ENCODE results near the gene ARID3B.
"Not testable (repeated sequence)": the region's sequence is repeated elsewhere in the genome, so short reads cannot be mapped to it uniquely, and the experiment has no call there.

The ARID3B gene

GRCh38 chr15:74597146-74597705 lies 56.2 kb downstream of the ARID3B start:
- H3K9me3 Mint-ChIP-seq; H3K4me3 Mint-ChIP-seq; H3K27me3 Mint-ChIP-seq (ENCODE audit: low read depth); H3K27ac Mint-ChIP-seq: not testable (repeated sequence)
- Mint-ChIP-seq H3K4me1 (ENCODE audit: low read depth) (peaks cover 20% of the 10 kb centered on the region), H3K36me3 (ENCODE audit: low read depth) (peaks cover 29% of the 10 kb centered on the region)

GRCh38 chr15:74598126-74598842 lies 57.3 kb downstream of the ARID3B start:
- Mint-ChIP-seq H3K27me3 (ENCODE audit: low read depth) (no peaks in the 10 kb centered on the region), H3K27ac (peak overlapping the region; percentile 99), H3K4me3 (peak overlapping the region; percentile 100), H3K4me1 (ENCODE audit: low read depth) (peaks cover 20% of the 10 kb centered on the region), H3K36me3 (ENCODE audit: low read depth) (peaks cover 22% of the 10 kb centered on the region), H3K9me3 (no peaks in the 10 kb centered on the region)

- H3K4me3 Mint-ChIP-seq, result peak overlapping the region; percentile 100
- peaks cover 20% of the 10 kb centered on the region for H3K4me1 Mint-ChIP-seq (ENCODE audit: low read depth)
- H3K36me3 Mint-ChIP-seq (ENCODE audit: low read depth), result peaks cover 18% of the 10 kb centered on the region
- H3K27ac Mint-ChIP-seq, result peak overlapping the region; percentile 99
- H3K9me3 Mint-ChIP-seq, result no peaks in the 10 kb centered on the region
- H3K27me3 Mint-ChIP-seq (ENCODE audit: low read depth), result no peaks in the 10 kb centered on the region
Observed at GRCh38 chr15:74599156-74599555, 58.1 kb downstream of the ARID3B start.

GRCh38 chr15:74603026-74603788 lies 62.2 kb downstream of the ARID3B start:
- Mint-ChIP-seq H3K27ac (no peak overlapping the region), H3K27me3 (ENCODE audit: low read depth) (no peaks in the 10 kb centered on the region), H3K4me1 (ENCODE audit: low read depth) (peaks cover 13% of the 10 kb centered on the region), H3K4me3 (no peak overlapping the region), H3K36me3 (ENCODE audit: low read depth) (peaks cover 5% of the 10 kb centered on the region), H3K9me3 (no peaks in the 10 kb centered on the region)

GRCh38 chr15:74603789-74604705 lies 63.0 kb downstream of the ARID3B start:
- H3K9me3 Mint-ChIP-seq, result no peaks in the 10 kb centered on the region
- H3K27me3 Mint-ChIP-seq (ENCODE audit: low read depth), result no peaks in the 10 kb centered on the region
- no peak overlapping the region for H3K27ac Mint-ChIP-seq
- H3K4me3 Mint-ChIP-seq, result no peak overlapping the region
- H3K36me3 Mint-ChIP-seq (ENCODE audit: low read depth), result no peaks in the 10 kb centered on the region
- peaks cover 6% of the 10 kb centered on the region for H3K4me1 Mint-ChIP-seq (ENCODE audit: low read depth)

GRCh38 chr15:74604983-74605794 lies 64.2 kb downstream of the ARID3B start:
- H3K4me3 Mint-ChIP-seq, result no peak overlapping the region
- H3K27ac Mint-ChIP-seq, result no peak overlapping the region
- peaks cover 2% of the 10 kb centered on the region for H3K4me1 Mint-ChIP-seq (ENCODE audit: low read depth)
- no peaks in the 10 kb centered on the region for H3K9me3 Mint-ChIP-seq
- no peaks in the 10 kb centered on the region for H3K27me3 Mint-ChIP-seq (ENCODE audit: low read depth)
- no peaks in the 10 kb centered on the region for H3K36me3 Mint-ChIP-seq (ENCODE audit: low read depth)

GRCh38 chr15:74605795-74606150 lies 64.8 kb downstream of the ARID3B start:
- Mint-ChIP-seq H3K27ac (no peak overlapping the region), H3K4me1 (ENCODE audit: low read depth) (peaks cover 2% of the 10 kb centered on the region), H3K4me3 (no peak overlapping the region), H3K9me3 (no peaks in the 10 kb centered on the region), H3K36me3 (ENCODE audit: low read depth) (no peaks in the 10 kb centered on the region), H3K27me3 (ENCODE audit: low read depth) (no peaks in the 10 kb centered on the region)

GRCh38 chr15:74608786-74609185 lies 67.8 kb downstream of the ARID3B start:
- H3K36me3 Mint-ChIP-seq (ENCODE audit: low read depth), result no peaks in the 10 kb centered on the region
- no peaks in the 10 kb centered on the region for H3K27me3 Mint-ChIP-seq (ENCODE audit: low read depth)
- no peaks in the 10 kb centered on the region for H3K9me3 Mint-ChIP-seq
- peaks cover 3% of the 10 kb centered on the region for H3K4me1 Mint-ChIP-seq (ENCODE audit: low read depth)
- no peak overlapping the region for H3K27ac Mint-ChIP-seq
- H3K4me3 Mint-ChIP-seq, result no peak overlapping the region

- no peaks in the 10 kb centered on the region for H3K36me3 Mint-ChIP-seq (ENCODE audit: low read depth)
- no peaks in the 10 kb centered on the region for H3K9me3 Mint-ChIP-seq
- H3K4me1 Mint-ChIP-seq (ENCODE audit: low read depth), result peaks cover 5% of the 10 kb centered on the region
- no peak overlapping the region for H3K4me3 Mint-ChIP-seq
- no peaks in the 10 kb centered on the region for H3K27me3 Mint-ChIP-seq (ENCODE audit: low read depth)
- no peak overlapping the region for H3K27ac Mint-ChIP-seq
Observed at GRCh38 chr15:74609938-74610301, 68.9 kb downstream of the ARID3B start.

- no peaks in the 10 kb centered on the region for H3K27me3 Mint-ChIP-seq (ENCODE audit: low read depth)
- no peaks in the 10 kb centered on the region for H3K9me3 Mint-ChIP-seq
- H3K4me3 Mint-ChIP-seq, result no peak overlapping the region
- H3K4me1 Mint-ChIP-seq (ENCODE audit: low read depth), result peaks cover 5% of the 10 kb centered on the region
- H3K36me3 Mint-ChIP-seq (ENCODE audit: low read depth), result no peaks in the 10 kb centered on the region
- H3K27ac Mint-ChIP-seq, result no peak overlapping the region
Observed at GRCh38 chr15:74610302-74610951, 69.4 kb downstream of the ARID3B start.

- Mint-ChIP-seq H3K27ac (no peak overlapping the region), H3K27me3 (ENCODE audit: low read depth) (no peaks in the 10 kb centered on the region), H3K9me3 (no peaks in the 10 kb centered on the region)
Observed at GRCh38 chr15:74611341-74611740, 70.3 kb downstream of the ARID3B start.

GRCh38 chr15:74611834-74612233 lies 70.8 kb downstream of the ARID3B start:
- Mint-ChIP-seq H3K27ac (no peak overlapping the region), H3K27me3 (ENCODE audit: low read depth) (no peaks in the 10 kb centered on the region), H3K4me1 (ENCODE audit: low read depth) (peaks cover 7% of the 10 kb centered on the region), H3K4me3 (no peak overlapping the region), H3K36me3 (ENCODE audit: low read depth) (peaks cover 2% of the 10 kb centered on the region), H3K9me3 (no peaks in the 10 kb centered on the region)

More at GRCh38 chr15:74611341-74611740, 70.3 kb downstream of the ARID3B start:
- no peak overlapping the region for H3K4me3 Mint-ChIP-seq
- H3K4me1 Mint-ChIP-seq (ENCODE audit: low read depth), result peaks cover 5% of the 10 kb centered on the region
- H3K36me3 Mint-ChIP-seq (ENCODE audit: low read depth), result no peaks in the 10 kb centered on the region

GRCh38 chr15:74612677-74613076 lies 71.7 kb downstream of the ARID3B start:
- peak overlapping the region; percentile 70 for H3K27ac Mint-ChIP-seq
- H3K36me3 Mint-ChIP-seq (ENCODE audit: low read depth), result peaks cover 2% of the 10 kb centered on the region
- no peaks in the 10 kb centered on the region for H3K27me3 Mint-ChIP-seq (ENCODE audit: low read depth)
- peaks cover 15% of the 10 kb centered on the region for H3K4me1 Mint-ChIP-seq (ENCODE audit: low read depth)
- H3K9me3 Mint-ChIP-seq, result no peaks in the 10 kb centered on the region
- H3K4me3 Mint-ChIP-seq, result peak overlapping the region; percentile 54

Measured in T-helper 1 cell treated with Interleukin-12 subunit alpha and Interleukin-12 subunit beta and Interleukin-4 antibody, amounts not matched to agents 30 μg/mL and 1 μg/mL, for 36 hours (primary cell).